Fibroblast of mammary gland (primary cell): Measurements from ENCODE around the gene SMOC2.

Source experiments
- DNase-seq: peaks from one replicate; pipeline ENCODE4 v3.0.0-alpha.2; 2010; ENCODE audit warnings: low read depth
- H3K4me3 ChIP-seq: 2 replicates; pipeline ENCODE4 v1.5.1; 2011; ENCODE audit warnings: low read depth, mild to moderate bottlenecking, low read length, moderate library complexity; ENCODE audit not compliant: control insufficient read depth
- CTCF ChIP-seq: conservative IDR thresholded peaks from 2 replicates; pipeline ENCODE4 v1.5.1; 2011; ENCODE audit warnings: low read depth, low read length, inconsistent platforms; ENCODE audit not compliant: control insufficient read depth, insufficient read depth

Gene SMOC2

DNA sequence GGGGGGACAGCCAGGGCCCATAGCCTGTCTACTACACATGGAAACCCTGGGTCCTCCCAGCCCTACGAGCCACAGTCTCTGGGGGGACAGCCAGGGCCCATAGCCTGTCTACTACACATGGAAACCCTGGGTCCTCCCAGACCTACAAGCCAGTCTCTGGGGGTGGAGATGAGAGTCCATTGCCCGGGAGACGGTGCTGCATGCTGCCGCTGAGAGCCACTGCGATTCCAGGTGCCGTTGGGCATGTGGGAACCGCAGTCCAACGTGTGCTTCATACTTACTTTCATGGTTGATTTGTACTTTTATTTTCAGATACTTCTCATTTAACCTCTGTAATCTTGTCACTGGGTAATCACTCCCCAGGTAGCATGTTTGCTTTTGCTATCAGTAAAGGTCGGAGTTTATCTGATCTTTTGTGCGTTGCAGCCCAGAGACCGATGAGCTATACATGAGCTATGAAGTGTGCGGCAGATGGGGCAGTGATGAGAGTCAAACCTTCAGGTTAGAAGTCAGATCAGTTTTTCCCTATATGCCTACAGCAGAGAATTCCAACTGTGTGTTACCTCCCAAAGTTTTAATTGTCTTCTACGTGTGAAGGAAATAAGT is 58.2 kb downstream of the SMOC2 start:
- DNase-seq = no peak

DNA sequence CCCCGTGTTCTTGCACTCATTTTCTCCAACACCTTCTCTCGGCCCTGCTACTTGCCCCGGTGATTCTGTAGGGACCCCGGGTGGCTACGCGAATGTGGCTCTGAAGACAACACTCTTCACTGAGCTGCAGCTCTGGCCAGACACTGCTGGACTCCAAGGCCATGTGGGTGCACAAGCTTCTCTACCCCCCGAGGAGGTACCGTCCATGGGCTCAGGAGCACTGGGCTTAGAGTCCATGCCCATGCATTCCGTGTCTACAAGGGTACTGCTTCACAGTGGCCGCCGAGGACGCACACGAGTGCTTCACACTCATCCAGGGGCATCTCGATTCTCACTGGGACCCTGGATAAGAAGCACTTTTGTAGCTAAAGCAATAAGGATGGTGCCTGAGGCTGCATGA is 59.5 kb downstream of the SMOC2 start:
- TF ChIP-seq CTCF = no peak
- no peak overlapping the region for H3K4me3 ChIP-seq
- DNase-seq = no peak

More for the DNA sequence above, 58.2 kb downstream of the SMOC2 start:
- no peak overlapping the region for H3K4me3 ChIP-seq
- TF ChIP-seq CTCF = no peak

GRCh38 chr6:168501561-168501960 is 60.6 kb downstream of the SMOC2 start:
- no peak overlapping the region for H3K4me3 ChIP-seq
- TF ChIP-seq CTCF = no peak
- no peak for DNase-seq

- DNase-seq = no peak
- no peak for TF ChIP-seq CTCF
- no peak overlapping the region for H3K4me3 ChIP-seq
Observed at GRCh38 chr6:168504366-168504765, 63.4 kb downstream of the SMOC2 start.

GRCh38 chr6:168506460-168506859 is 65.5 kb downstream of the SMOC2 start:
- H3K4me3 ChIP-seq = no peak overlapping the region
- no peak for TF ChIP-seq CTCF
- DNase-seq = no peak

DNA sequence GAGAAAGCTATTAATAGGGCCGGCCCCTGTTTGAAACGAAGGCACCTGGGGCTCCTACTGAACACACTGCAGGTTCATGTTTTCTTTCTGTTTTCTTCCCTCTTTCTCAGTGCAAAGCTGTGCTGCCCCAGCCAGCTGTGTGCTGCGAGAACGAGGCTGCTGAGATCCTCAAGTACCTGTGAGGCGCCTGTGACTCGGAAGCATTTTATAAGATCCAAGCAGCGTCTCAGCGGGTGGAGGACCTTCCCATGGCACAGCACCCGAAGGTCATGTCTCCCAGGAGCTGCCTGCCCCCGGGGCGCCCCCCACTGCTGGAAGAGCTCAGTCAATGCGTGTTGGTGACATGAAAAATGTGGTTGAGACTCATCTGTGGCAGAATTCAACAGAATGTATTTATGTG is 66.3 kb downstream of the SMOC2 start:
- TF ChIP-seq CTCF = no peak
- no peak overlapping the region for H3K4me3 ChIP-seq
- DNase-seq = no peak

- TF ChIP-seq CTCF = no peak
- H3K4me3 ChIP-seq = no peak overlapping the region
- DNase-seq = no peak
Observed at GRCh38 chr6:168507730-168508129, 66.7 kb downstream of the SMOC2 start.
